ENCODE measurements around the gene RFX5.
"Not testable (repeated sequence)": the region's sequence is repeated elsewhere in the genome, so short reads cannot be mapped to it uniquely, and the experiment has no call there.

RFX5 gene

DNA sequence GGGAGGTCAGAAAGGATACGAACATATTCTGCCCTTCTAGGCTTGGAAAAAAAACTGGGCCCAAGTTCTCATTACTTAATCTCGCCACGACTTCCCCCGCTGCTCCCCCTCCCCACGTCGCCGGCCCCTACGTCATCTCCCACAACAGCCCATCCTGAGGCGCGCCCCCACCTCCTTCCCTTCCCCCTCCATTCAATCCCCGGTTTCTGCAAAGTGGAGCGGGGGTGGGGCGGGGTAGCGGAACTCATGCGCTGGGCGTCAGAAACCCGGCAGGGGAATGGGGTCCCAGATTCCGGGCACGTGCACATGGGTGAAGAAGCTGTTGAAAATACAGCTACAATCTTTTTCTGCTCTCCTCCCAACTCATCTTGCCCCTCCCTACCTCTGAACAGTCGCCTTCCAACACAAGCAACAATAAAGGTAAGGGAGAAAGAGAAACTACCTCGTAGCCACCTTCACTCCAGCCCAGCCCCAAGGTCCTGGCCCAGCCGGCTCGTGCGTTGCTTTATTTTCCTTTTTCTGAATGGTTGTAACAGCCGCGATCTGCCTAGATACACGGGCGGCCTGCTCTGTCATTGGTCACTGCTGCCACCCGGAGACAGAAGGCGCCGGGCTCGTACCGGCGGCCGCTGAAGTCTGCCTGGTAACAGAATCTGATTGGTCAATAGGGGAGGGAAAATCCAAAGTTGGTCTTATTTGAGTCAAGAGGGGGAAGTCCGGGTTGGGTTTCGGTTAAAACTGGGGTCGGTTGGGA is at the start of gene RFX5:
Gene RFX5, minus strand, starts transcription at position 484 of the 754 bp plus-strand sequence. CDS start 932 bp downstream, outside the sequence.
- DNase-seq, result peak; percentile 93

DNA sequence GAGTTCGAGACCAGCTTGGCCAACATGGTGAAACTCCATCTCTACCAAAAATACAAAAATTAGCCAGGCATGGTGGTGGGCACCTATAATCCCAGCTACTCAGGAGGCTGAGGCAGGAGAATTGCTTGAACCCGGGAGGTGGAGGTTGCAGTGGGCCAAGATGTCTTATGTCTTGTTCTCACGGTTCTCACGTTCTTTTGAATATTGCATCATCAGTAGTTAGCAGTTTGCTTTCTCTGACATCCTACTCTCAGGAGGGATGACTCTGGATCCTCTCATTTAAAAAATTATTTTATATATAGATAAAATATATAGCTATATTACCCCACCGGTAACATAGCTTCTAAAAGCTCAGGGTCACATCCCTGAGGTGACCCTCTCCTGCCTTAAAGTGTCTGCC is 49.2 kb upstream of the RFX5 start:
- not testable (repeated sequence) for DNase-seq

DNA sequence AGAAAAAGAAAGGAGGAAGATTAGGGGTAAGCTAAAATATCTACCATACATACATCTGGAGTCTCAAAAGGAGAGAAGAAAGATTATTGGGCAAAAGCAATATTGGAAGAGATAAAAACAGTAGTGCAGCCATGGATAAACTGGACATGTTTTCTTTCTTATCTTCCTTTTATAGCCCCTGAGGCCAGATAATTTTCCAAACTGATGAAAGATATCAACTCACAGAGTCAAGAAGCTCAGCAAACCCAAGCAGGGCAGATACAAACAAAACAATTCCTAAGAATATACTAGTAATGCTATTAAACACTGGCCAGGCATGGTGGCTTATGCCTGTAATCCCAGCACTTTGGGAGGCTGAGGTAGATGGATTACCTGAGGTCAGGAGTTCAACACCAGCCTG is 46.5 kb upstream of the RFX5 start:
- no peak for DNase-seq

DNA sequence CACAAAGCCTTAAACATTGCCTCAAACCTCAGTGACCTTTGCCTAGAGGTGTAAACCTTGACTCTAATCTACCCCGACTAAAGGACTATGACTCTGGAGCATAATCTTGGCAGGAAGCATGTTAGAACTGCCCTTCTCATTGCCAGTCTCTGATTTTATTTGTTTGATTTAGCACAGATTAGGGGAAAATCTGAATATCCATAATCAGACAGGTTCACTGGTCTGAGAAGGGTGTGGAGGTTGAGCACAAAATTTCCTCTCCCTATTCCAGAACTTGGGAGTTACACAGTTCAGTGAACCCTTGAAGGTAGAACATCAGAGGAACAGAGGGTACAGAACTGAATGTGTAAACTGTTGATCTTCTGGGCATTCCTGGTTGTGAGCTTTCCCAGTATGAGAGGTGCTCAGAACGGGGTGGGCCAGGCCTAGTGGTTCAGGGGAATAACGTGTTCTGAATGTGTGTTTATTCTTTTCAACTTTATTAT is 44.1 kb upstream of the RFX5 start:
- DNase-seq, result no peak

DNA sequence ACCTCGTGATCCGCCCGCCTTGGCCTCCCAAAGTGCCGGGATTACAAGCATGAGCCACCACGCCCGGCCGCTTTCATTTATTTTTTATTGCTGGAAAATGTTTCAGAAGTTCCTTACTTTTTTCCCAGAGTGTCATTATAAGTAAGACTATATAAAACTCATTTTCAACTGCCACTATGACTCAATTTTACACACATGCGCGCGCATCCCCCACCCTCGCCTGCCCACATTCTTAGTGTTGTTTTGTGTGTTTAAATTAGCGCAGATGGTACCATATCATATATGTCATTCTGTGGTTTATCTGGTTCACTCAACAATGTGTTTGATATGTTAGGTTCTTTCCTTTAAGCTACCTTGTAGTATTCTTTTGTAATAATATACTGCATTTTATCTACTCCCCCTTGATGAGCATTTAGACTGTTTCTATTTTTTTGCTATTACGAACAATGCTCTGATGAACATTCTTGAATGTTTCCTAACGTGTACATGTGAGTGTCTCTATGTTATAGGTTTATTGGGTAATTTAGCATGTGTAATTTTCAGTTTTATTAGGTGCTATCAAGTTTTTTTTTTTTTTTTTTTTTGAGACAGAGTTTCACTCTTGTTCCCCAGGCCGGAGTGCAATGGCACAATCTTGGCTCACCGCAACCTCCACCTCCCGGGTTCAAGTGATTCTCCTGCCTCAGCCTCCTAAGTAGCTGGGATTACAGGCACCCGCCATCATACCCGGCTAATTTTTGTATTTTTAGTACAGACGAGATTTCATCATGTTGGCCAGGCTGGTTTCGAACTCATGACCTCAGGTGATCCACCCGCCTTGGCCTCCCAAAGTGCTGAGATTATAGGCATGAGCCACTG is 43.4 kb upstream of the RFX5 start:
- not testable (repeated sequence) for DNase-seq

DNA sequence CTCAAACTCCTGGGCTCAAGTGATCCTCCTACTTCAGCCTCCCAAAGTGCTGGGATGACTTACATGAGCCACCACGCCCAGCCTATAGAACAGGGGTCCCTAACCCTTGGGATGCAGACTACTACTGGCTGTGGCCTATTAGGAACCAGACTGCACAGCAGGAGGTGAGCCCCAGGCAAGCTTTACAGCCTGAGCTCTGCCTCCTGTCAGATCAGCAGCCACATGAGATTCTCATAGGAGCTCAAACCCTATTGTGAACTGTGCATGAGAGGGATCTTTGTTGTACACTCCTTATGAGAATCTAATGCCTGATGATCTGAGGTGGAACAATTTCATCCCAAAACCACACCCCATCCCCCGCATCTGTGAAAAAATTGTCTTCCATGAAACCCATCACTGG is 39.0 kb upstream of the RFX5 start:
- DNase-seq, result no peak

DNA sequence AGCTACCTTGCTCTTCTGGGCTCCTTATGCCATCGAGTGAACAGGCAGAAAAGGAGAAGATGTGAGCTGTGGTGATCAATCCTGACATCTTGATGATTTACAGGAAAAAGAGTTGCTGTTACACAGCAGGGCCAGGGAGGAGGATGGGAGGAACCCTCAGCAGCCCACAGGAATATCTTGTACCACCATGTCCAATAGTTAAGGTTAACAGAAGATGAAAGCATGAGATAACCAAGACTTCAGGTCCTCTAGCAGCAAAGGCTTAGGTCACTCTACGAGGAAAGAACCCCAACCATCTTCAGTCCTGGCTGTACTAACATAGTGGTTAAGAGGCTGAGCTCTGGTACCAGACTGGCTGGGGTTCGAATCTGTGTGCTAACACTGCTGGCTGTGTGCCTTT is 37.5 kb upstream of the RFX5 start:
- no peak for DNase-seq

DNA sequence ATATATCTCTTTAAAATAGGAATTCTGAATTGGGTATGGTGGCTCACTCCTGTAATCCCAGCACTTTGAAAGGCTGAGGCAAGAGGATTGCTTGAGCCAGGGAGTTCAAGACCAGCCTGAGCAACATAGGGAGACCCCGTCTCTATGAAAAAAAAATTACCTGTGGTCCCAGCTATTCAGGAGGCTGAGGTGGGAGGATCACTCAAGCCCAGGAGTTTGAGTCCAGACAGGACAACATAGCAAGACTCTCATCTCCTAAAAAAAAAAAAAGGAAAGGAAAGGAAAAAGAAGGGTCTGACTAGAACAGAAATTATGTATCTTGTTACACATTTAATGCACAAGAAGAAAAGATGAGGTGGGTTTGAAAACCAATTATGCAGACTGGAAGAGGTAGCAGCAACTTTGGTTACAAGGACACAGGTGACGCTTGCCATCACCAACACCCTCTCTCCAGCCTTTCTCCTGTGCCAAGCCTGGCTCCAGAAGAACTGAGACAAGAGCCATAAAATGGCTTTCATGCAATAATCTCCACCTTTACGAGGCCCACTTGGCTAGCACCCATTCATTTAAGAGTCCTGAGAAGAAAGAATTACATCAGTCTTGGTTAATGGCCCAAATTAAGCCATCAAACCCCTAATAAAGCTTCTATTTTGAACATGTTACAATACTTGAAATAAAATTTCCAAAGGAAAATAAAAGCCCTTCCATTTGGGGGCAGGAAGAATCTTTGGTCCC is 30.3 kb upstream of the RFX5 start:
- no peak for DNase-seq

DNA sequence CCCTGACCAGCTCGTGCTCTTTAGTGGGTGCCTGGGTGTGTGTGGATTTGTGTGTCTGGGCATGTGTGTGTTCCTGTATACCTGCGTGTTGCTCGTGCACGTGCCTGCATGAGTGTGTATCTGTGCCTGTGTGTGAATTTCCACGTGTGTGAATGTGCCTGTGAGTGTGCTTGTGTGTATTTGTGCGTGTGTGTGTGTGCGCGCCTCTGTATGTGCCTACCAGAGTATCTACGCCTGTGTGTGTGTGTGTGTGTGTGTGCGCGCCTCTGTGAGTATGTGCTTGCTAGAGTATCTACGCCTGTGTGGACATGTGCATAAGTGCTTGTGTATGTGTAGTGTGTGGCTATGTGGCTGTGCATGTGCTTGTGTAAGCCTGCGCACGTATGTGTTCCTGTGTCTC is 26.1 kb upstream of the RFX5 start:
- DNase-seq, result no peak

DNA sequence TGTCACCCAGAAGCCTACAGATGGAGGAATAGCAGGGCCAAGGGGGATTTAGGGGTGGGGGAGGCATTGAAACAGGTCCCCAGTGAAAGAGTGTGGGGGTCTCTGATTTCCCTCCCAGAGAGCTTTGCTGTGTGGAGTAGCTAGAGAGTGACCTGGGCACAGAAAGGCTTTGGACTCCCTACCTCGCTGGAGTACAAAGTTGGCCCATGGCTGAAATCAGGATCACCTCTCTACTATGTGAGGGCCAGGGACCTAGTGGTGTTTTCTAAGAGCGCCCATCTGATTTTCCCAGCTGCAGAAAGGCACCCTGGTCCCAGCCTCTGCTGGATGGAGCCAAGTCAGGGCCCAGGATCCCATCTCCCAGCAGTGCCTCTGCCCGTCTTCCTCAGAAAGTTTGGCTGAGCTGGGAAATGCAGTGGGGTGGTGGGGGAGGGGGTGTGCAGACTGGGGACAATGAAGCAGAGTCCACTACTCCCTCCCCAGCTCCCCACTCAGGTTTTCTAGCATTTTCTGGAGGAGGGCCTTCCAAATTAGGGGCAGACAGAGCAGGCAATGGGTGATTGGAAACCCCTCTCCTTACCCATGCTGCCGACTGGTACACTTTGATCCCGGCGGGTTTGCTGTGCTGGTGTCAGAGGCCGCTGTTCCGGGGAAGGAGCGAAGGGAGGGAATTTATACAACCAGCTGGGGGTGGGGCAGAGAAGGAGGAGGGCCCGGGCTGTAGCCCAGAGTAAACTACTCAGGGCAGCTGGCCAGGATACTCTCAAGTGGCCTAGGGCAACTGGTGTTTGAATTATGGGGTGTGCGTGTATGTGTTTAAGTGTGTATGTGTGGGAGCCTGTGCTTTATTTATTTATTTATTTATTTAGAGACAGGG is 25.2 kb upstream of the RFX5 start, which contains the start of gene SELENBP1:
Gene SELENBP1, minus strand, starts transcription at position 648 of the 877 bp plus-strand sequence. Its CDS starts 64 bp downstream, at position 584.
- no peak for DNase-seq

DNA sequence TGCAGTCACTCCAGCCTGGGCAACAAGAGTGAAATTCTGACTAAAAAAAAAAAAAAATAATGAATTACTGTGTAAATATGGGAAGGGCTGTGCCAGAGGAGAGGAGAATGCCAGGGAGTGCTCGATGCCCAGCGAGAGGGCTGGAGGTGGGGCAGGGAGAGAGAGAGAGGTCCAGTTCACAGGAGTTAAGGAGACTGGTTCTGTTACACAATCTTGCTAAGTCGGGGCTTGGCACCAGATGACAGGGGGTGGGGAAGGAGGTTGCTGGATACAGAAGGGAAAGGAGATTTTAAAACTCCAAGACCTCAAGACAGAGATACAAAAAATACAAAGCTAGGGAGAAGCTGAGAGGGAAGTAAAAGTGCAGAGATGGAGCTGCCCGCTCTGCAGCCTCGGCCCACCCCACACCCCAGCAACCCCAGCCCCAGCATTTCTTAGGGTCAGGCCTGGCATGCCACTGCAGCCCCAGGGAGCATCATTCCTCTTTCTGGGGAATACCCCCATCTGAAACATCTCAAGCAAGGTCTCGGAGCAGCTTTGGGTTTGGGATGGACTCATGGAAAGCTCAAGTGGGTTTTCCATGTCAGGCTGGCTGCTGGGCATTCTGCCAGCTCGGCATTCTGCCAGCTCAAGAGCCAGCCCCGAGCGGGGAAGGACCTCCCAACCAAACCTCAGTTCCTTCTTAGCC is 24.5 kb upstream of the RFX5 start:
- no peak for DNase-seq

DNA sequence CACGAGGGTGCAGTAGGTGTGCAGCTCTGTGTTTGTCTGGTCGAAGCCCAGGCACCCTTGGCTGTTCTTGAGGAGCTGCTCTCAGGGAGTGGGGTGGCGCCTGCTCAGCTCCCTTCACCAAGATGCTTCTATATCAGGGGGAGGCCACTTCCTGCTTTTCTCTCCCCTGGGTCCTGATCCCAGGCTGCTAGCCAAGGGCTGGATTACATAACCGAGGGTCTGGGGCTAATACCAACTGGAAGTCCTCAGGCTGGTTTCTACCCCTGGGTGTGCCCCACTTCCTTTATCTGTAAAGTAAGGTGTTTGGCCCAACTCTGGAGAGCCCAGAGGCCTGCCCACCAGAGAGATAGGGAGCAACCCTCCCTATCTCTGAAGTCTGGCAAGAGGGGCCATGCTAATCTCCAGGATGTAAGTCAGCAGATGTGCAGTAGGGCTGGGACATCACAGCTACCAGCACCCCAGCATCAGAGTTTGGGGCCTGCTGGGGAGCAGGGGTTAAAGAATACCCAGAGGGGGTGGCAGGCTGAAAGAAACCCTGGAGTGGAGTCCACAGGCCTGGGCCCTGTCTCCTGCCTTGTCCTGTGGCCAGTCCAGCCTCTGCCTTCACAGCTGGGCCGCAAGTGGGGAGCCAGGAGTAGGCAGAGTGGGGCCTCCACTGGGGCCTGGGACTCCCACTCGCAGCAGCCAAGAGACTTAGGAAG is 23.3 kb upstream of the RFX5 start:
- DNase-seq, result no peak

DNA sequence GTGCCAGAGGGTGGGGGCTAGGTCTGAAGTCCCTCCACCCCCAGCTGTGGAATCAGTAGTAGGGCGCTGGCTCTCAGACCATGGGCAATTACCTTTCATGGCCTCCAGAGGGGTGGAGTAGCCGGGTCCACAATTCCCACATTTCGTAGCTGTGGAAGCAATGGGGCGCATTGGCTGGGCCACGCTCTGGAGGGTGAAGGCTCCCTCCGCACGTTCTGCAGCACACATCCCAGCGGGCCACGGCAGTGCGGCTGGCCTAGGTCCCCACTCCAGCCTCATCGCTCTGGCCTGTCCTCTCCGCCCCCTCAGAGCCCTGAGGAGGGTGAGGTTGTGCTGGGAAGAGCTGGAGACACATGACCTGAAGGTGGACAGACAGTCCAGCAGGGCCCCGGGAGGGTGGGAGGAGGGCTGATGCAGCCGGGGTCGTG is 22.6 kb upstream of the RFX5 start:
- DNase-seq, result no peak

DNA sequence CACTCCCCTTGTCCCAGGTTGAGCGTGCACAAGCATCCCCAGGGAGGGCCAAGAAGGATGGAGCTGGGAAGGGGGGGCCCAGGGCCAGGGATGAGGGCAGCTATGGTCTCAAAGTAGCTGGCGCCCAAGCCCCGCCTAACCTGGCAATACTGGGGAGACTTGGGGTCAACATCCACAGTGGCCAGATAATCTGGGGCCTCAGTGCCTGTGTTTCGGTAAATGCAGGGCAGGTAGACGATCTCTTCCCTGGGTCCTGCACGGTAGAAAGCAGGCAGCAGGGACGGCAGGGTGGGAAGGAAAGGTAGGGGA is 22.2 kb upstream of the RFX5 start:
- no peak for DNase-seq

DNA sequence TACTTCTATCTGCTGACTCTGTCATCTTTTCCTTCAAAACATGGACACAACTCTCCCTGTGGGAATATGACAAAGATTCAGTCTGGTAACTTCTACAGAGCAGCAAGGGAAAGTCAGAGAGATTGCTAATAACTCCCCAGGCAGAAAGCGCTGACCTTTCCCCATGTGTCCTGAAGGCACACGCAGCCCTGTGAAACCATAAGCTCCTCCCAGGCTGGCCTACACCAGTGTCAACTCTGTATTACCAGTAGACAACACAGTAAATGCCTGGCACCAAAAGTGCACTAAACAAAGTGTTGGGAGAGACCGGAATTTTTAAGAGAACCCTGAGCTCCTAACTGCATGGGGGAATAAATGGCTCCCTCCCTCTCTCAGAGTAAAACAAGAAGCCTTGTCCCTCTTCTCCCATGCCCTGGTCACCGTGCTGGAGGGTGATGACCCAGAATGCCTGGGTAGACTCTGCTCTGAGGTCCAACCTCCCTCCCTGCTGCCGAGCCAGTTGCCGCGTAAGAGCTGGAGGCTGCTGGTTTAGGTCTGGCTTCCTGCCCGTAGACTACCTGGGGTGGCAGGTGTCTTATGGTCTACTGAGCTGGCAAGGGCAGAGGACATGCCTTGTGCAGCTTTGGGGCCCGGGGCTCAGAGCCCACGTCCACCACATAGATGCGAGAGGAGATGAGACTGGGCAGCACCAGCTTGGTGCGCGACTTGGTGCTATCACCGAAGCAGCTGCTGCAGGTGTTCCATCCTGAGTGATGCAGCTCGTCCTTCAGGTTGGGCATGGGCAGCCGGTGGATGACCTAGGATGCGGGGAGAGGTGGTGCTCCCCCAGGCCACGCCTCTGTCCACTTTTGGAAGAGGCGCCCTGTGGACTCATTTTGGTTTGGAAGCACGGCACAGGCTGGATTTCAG is 21.6 kb upstream of the RFX5 start:
- DNase-seq, result no peak

DNA sequence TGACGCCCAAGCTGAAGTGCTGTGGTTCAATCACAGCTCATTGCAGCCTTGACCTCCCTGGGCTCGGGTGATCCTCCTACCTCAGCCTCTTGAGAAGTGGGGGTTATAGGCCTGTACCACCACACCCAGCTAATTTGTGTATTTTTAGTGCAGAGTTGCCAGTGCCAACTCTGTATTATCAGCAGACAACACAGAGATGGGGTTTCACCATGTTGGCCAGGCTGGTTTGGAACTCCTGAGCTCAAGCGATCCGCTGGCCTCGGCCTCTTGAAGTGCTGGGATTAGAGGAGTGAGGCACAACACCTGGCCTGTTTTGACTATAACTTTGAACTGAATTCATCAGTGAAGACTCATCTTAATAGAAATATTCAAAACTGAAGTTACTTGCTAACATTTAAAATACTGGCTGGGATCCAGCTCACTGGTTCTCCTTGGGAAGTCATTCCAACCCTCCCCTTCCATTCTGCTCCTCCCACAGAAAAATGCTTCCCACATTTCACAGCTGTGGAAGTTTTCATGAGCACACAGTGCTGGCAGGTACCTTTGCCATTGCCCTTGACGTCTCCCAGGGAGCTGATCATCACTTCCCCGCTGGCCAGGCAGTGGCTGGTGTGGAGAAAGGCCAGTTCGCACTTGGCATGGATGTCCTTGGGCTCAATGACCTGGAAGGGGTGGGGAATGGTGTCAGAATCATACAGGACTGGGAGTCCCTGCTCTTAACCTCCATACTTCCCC is 20.8 kb upstream of the RFX5 start:
- no peak for DNase-seq

DNA sequence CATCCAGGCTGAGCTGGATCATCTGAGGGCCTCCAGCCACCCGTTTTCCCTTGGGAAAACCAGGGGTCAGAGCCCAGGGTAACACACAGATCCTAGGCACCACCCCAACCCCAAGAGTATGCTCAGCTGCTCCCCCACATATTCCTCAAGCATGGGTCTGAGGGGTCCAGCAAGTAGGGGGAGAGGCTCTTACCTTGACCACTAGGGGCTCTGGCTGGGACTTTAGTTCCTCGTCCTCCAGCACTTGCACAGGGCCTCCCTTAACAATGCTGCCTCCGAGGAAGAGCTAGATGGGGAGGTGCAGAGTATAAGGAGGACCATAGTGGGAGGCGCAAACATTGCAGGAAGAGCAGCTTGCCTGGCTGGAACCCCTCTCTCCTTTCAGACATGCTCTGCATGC is 17.9 kb upstream of the RFX5 start:
- no peak for DNase-seq

DNA sequence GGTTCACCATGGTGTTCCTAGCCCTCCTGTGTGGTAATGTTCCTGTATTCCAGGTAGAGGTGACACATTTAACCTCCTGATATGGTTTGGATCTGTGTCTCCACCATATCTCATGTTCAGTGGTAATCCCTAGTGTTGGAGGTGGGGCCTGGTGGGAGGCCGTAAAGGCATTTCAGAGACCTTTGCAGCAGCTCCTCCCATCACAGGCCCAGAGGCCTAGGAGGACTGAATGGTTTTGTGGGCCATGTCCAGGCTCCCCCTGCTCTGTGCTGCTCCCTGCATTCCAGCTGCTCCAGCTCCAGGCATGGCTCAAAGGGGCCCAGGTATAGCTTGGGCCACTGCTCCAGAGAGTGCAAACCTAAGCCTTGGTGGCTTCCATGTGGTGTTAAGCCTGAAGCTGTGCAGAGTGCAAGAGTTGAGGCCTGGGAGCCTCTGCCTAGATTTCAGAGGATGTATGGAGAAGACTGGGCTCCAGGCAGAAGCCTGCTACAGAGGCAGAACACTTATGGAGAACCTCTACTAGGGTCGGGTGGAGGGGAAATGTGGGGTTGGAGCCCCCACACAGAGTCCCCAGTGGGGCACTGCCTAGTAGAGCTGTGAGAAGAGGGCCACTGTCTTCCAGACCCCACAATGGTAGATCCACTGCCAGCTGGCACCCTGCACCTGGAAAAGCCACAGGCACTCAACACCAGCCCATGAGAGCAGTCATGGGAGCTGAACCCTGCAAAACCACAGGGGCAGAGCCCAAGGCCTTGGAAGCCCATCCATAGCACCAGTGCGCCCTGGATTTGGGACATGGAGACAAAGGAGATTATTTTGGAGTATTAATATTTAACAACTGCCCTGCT is 15.5 kb upstream of the RFX5 start:
- no peak for DNase-seq

All from amniotic stem cell (primary cell).